Progenitor cell of endocrine pancreas (in vitro differentiated cells): ENCODE measurements around the gene PRRT4. TPM values are rescaled to one million over a fixed set of nuclear protein-coding genes. Genes with fewer than 3 reads are reported as not detected.

Experiments
- DNase-seq: peaks from one replicate; pipeline ENCODE4 v3.0.0; 2021; ENCODE audit warnings: low spot score; ENCODE audit not compliant: unreplicated experiment
- H3K27ac Mint-ChIP-seq: 2 replicates; pipeline ENCODE4 v1.8.0; 2021; ENCODE audit warnings: mild to moderate bottlenecking, moderate library complexity, mixed read lengths
- H3K27me3 Mint-ChIP-seq: 2 replicates; pipeline ENCODE4 v1.8.0; 2021; ENCODE audit warnings: mixed read lengths
- H3K36me3 Mint-ChIP-seq: 2 replicates; pipeline ENCODE4 v1.8.0; 2022; ENCODE audit warnings: mixed read lengths; ENCODE audit not compliant: insufficient read depth
- H3K4me1 Mint-ChIP-seq: 2 replicates; pipeline ENCODE4 v1.8.0; 2021; ENCODE audit warnings: low read depth, mixed read lengths
- H3K4me3 Mint-ChIP-seq: 2 replicates; pipeline ENCODE4 v1.8.0; 2021; ENCODE audit warnings: low read depth, mild to moderate bottlenecking, moderate library complexity, mixed read lengths
- H3K9me3 Mint-ChIP-seq: 2 replicates; pipeline ENCODE4 v1.8.0; 2021; ENCODE audit warnings: low read depth, mixed read lengths
- total RNA-seq: library from RNA; stranded (reverse); gene quantifications from 2 replicates; pipeline ENCODE4 v1.2.1, GENCODE V29; 2021
- TF ChIP-seq, protein P1 (sequence below): fragments of 200-600 bp; sonication (generic); IDR thresholded peaks from one replicate; pipeline ENCODE4 v1.5.0; 2021; ENCODE audit warnings: antibody characterized with exemption, mild to moderate bottlenecking; ENCODE audit not compliant: unreplicated experiment

PRRT4 gene
- total RNA-seq, 1 donor from 2014 or later, result 0.86 TPM

DNA sequence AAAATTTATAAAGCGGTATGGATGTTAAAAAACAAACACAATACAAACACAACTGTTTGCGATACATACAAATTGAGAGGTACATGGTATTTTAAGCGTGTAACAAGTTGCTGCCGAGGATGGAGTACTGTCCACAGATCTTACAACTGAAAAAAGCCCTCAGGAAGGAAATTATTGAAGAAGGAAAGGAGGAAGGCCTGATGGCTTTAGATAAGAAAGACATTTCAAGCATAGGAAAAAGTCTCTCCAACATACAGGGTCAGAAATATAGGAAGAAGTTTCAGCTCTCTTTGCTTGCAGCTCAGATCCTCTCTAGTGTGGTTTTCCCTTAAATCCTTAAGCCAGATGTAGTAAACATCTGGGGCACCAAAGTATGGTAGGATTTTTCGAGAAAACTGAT lies 42.8 kb downstream of the PRRT4 start:
- H3K4me3 Mint-ChIP-seq, result no peak overlapping the region
- no peak overlapping the region for H3K27ac Mint-ChIP-seq
- no peak for DNase-seq
- no peaks in the 10 kb centered on the region for H3K9me3 Mint-ChIP-seq
- no peaks in the 10 kb centered on the region for H3K4me1 Mint-ChIP-seq
- TF ChIP-seq, protein P1, sequence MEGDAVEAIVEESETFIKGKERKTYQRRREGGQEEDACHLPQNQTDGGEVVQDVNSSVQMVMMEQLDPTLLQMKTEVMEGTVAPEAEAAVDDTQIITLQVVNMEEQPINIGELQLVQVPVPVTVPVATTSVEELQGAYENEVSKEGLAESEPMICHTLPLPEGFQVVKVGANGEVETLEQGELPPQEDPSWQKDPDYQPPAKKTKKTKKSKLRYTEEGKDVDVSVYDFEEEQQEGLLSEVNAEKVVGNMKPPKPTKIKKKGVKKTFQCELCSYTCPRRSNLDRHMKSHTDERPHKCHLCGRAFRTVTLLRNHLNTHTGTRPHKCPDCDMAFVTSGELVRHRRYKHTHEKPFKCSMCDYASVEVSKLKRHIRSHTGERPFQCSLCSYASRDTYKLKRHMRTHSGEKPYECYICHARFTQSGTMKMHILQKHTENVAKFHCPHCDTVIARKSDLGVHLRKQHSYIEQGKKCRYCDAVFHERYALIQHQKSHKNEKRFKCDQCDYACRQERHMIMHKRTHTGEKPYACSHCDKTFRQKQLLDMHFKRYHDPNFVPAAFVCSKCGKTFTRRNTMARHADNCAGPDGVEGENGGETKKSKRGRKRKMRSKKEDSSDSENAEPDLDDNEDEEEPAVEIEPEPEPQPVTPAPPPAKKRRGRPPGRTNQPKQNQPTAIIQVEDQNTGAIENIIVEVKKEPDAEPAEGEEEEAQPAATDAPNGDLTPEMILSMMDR, result no peak
- no peaks in the 10 kb centered on the region for H3K27me3 Mint-ChIP-seq
- H3K36me3 Mint-ChIP-seq, result peaks cover 29% of the 10 kb centered on the region

DNA sequence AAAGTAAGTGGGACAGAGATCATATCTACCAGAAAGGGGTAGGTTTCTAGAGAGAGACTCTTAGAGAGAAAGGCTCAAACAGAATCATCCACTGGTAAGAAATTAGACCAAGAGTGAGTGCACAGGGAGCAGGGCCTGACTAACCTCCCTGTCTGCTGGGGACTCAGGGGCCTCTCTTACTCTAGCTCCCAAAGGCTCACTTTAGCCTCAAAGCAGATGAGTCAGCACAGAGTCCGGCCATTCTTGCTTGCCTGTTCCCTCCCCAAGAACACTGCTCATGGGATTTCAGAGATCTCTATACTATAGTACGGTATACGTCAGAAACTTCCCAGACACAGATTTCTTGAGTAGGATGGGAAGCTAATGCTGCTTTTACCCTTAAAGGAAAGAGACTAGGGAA lies 50.5 kb downstream of the PRRT4 start:
- TF ChIP-seq, protein P1, result no peak
- Mint-ChIP-seq H3K27me3 (no peaks in the 10 kb centered on the region), H3K27ac (no peak overlapping the region), H3K9me3 (no peaks in the 10 kb centered on the region), H3K4me1 (no peaks in the 10 kb centered on the region), H3K4me3 (no peak overlapping the region), H3K36me3 (peaks cover 31% of the 10 kb centered on the region)
- no peak for DNase-seq

DNA sequence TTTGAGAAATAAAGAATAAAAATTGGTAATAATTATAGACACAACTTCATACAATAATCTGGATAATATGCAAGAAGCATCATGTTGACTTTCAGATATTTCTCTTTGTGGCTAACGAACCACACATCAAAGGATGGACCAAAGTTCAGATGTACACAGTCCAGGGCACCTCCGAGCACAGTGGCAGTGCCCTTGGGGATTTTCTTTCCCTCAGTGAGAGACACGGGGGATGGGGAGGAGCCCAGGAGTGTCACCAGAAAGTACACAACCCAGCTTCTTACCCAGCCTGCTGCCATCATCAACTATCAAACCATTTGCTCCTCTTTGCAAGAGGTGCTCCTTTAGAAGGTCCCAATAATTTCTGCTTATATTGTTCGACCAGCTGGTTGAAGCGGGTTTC lies 51.0 kb downstream of the PRRT4 start:
- DNase-seq, result no peak
- peaks cover 29% of the 10 kb centered on the region for H3K36me3 Mint-ChIP-seq
- no peaks in the 10 kb centered on the region for H3K27me3 Mint-ChIP-seq

DNA sequence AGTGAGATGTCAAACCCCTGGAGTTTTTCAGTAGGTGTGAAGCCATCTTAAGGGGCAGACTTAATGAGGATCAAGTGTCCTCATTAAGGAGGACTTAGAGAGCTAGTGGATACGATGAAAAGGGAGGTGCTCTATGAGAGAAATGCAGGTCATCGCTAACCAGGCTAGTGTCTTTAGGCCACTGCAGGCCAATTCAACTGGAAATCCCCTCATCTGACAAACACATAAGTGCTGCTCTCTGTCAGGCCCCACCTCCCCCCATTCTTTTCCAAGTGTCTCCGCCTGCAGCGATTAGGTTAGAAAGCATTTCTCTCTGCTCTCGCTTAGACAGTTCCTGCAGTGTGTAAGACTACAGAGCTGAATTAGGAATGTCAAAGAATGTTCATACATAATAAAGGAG lies 51.5 kb downstream of the PRRT4 start:
- H3K4me3 Mint-ChIP-seq, result no peak overlapping the region
- H3K4me1 Mint-ChIP-seq, result no peaks in the 10 kb centered on the region
- no peaks in the 10 kb centered on the region for H3K9me3 Mint-ChIP-seq
- H3K27ac Mint-ChIP-seq, result no peak overlapping the region
- H3K27me3 Mint-ChIP-seq, result no peaks in the 10 kb centered on the region
- DNase-seq, result no peak
- peaks cover 26% of the 10 kb centered on the region for H3K36me3 Mint-ChIP-seq
- TF ChIP-seq, protein P1, result no peak

More for the DNA sequence above, 51.0 kb downstream of the PRRT4 start:
- no peaks in the 10 kb centered on the region for H3K9me3 Mint-ChIP-seq
- H3K27ac Mint-ChIP-seq, result no peak overlapping the region
- TF ChIP-seq, protein P1, result no peak
- no peak overlapping the region for H3K4me3 Mint-ChIP-seq
- no peaks in the 10 kb centered on the region for H3K4me1 Mint-ChIP-seq

DNA sequence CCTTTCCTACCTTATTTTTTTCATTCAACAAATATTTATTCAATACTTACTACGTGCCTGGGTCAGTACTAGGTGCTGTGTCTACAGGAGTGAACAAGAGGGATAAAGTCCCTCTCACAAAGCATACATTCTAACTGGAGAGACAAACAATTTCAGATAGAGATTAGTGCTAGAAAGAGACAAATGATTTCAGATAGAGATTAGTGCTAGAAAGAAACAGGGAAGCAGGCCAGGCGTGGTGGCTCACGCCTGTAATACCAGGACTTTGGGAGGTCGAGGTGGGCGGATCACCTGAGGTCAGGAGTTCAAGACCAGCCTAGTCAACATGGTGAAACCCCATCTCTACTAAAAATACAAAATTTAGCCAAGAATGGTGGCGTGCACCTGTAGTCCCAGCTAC lies 52.4 kb downstream of the PRRT4 start:
- Mint-ChIP-seq H3K27ac (no peak overlapping the region), H3K9me3 (no peaks in the 10 kb centered on the region), H3K4me3 (no peak overlapping the region), H3K4me1 (no peaks in the 10 kb centered on the region), H3K27me3 (no peaks in the 10 kb centered on the region), H3K36me3 (peaks cover 22% of the 10 kb centered on the region)
- DNase-seq, result no peak
- TF ChIP-seq, protein P1, result no peak
